HCT116 (cell line): ENCODE results near the gene PARD6G.

Experiments used
- CBX3 ChIP-seq: IDR thresholded peaks from 2 replicates; pipeline ENCODE4 v1.6.1; 2012; ENCODE audit warnings: low read depth
- EGR1 ChIP-seq: IDR thresholded peaks from 2 replicates; pipeline ENCODE4 v1.6.1; 2012; ENCODE audit warnings: low read depth
- EZH2 ChIP-seq: fragments of 200-600 bp; sonication (generic); IDR thresholded peaks from 2 replicates; pipeline ENCODE4 v1.6.1; 2017; ENCODE audit warnings: antibody characterized with exemption, mixed run types
- EZH2phosphoT487 ChIP-seq: fragments of 200-600 bp; IDR thresholded peaks from 2 replicates; pipeline ENCODE4 v1.6.1; 2018; ENCODE audit warnings: antibody characterized with exemption, borderline replicate concordance
- FOSL1 ChIP-seq: IDR thresholded peaks from 2 replicates; pipeline ENCODE4 v1.6.1; 2012; ENCODE audit warnings: low read depth
- POLR2A ChIP-seq: IDR thresholded peaks from 2 replicates; pipeline ENCODE4 v1.7.0; 2011; ENCODE audit warnings: borderline replicate concordance; ENCODE audit not compliant: insufficient read depth, insufficient read length; ENCODE audit errors: extremely low read depth
- POLR2AphosphoS5 ChIP-seq: IDR thresholded peaks from 2 replicates; pipeline ENCODE4 v1.6.1; 2011; ENCODE audit warnings: mild to moderate bottlenecking, low read depth, low read length, moderate library complexity
- RAD21 ChIP-seq: IDR thresholded peaks from 2 replicates; pipeline ENCODE4 v1.6.1; 2012; ENCODE audit warnings: low read depth, mild to moderate bottlenecking
- SRF ChIP-seq: IDR thresholded peaks from 2 replicates; pipeline ENCODE4 v1.6.1; 2012; ENCODE audit warnings: low read depth
- TCF7L2 ChIP-seq: IDR thresholded peaks from 2 replicates; pipeline ENCODE4 v1.7.0; 2011; ENCODE audit warnings: borderline replicate concordance, inconsistent platforms; ENCODE audit not compliant: insufficient read depth, insufficient read length; ENCODE audit errors: extremely low read depth
- ZNF274 ChIP-seq: fragments of 200-500 bp; sonication (Bioruptor generic); IDR thresholded peaks from 2 replicates; pipeline ENCODE4 v1.6.1; 2014; ENCODE audit warnings: mild to moderate bottlenecking, low read depth, low read length, inconsistent platforms
- TF ChIP-seq, protein P1 (sequence below), 3 experiments: fragments of 200-600 bp in 1 of 3; sonication (generic) in 1 of 3; IDR thresholded peaks in 2 of 3; conservative IDR thresholded peaks in 1 of 3; 2 replicates each; pipeline ENCODE4 v1.5.1; 2012 to 2017; ENCODE audit warnings: low read depth in 2 of 3, low read length in 2 of 3, antibody characterized with exemption in 1 of 3, borderline replicate concordance in 1 of 3, control low read depth in 1 of 3, mild to moderate bottlenecking in 1 of 3, mixed read lengths in 1 of 3, mixed run types in 1 of 3, moderate library complexity in 1 of 3; ENCODE audit not compliant: insufficient read depth in 1 of 3
- TF ChIP-seq, protein P2 (sequence below): IDR thresholded peaks from 2 replicates; pipeline ENCODE4 v1.6.1; 2012; ENCODE audit warnings: low read depth

DNA sequence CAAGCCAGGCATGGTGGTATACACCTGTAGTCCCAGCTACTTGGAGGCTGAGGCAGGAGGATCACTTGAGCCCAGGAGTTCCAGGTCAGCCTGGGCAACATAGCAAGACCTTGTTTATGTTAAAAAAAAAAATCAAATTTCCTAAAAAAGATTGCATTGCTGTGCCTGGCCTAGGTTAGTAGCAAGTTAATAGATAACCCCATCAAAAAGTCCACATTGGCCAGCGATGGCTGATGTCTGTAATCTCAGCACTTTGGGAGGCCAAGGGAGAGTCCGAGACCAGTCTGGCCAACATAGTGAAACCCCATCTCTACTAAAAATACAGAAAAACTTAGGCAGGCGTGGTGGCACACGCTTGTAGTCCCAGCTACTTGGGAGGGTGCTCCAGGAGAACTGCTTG lies 38.7 kb downstream of the PARD6G start:
- TF ChIP-seq POLR2AphosphoS5 (no peak), SRF (no peak), TCF7L2 (no peak), POLR2A (no peak), EZH2 (no peak), EGR1 (no peak), EZH2phosphoT487 (no peak), FOSL1 (no peak), RAD21 (no peak), CBX3 (no peak), ZNF274 (no peak)
- TF ChIP-seq, protein P1, sequence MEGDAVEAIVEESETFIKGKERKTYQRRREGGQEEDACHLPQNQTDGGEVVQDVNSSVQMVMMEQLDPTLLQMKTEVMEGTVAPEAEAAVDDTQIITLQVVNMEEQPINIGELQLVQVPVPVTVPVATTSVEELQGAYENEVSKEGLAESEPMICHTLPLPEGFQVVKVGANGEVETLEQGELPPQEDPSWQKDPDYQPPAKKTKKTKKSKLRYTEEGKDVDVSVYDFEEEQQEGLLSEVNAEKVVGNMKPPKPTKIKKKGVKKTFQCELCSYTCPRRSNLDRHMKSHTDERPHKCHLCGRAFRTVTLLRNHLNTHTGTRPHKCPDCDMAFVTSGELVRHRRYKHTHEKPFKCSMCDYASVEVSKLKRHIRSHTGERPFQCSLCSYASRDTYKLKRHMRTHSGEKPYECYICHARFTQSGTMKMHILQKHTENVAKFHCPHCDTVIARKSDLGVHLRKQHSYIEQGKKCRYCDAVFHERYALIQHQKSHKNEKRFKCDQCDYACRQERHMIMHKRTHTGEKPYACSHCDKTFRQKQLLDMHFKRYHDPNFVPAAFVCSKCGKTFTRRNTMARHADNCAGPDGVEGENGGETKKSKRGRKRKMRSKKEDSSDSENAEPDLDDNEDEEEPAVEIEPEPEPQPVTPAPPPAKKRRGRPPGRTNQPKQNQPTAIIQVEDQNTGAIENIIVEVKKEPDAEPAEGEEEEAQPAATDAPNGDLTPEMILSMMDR (IDR thresholded peaks at IDR 0.05 in 2 of 3, conservative IDR thresholded peaks at IDR 0.05 in 1 of 3; ENCODE audit: borderline replicate concordance in 1 of 3, insufficient read depth in 1 of 3, low read depth in 2 of 3, low read length in 2 of 3), result no peak
- TF ChIP-seq, protein P2, sequence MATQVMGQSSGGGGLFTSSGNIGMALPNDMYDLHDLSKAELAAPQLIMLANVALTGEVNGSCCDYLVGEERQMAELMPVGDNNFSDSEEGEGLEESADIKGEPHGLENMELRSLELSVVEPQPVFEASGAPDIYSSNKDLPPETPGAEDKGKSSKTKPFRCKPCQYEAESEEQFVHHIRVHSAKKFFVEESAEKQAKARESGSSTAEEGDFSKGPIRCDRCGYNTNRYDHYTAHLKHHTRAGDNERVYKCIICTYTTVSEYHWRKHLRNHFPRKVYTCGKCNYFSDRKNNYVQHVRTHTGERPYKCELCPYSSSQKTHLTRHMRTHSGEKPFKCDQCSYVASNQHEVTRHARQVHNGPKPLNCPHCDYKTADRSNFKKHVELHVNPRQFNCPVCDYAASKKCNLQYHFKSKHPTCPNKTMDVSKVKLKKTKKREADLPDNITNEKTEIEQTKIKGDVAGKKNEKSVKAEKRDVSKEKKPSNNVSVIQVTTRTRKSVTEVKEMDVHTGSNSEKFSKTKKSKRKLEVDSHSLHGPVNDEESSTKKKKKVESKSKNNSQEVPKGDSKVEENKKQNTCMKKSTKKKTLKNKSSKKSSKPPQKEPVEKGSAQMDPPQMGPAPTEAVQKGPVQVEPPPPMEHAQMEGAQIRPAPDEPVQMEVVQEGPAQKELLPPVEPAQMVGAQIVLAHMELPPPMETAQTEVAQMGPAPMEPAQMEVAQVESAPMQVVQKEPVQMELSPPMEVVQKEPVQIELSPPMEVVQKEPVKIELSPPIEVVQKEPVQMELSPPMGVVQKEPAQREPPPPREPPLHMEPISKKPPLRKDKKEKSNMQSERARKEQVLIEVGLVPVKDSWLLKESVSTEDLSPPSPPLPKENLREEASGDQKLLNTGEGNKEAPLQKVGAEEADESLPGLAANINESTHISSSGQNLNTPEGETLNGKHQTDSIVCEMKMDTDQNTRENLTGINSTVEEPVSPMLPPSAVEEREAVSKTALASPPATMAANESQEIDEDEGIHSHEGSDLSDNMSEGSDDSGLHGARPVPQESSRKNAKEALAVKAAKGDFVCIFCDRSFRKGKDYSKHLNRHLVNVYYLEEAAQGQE, result no peak
